Measurements from ENCODE around the gene CYTH4. TPM values are rescaled to one million over a fixed set of nuclear protein-coding genes. Genes with fewer than 3 reads are reported as not detected.

CYTH4 gene
- total RNA-seq, 2 experiments from 2014 or later: 20.6 to 28.1 TPM

DNA sequence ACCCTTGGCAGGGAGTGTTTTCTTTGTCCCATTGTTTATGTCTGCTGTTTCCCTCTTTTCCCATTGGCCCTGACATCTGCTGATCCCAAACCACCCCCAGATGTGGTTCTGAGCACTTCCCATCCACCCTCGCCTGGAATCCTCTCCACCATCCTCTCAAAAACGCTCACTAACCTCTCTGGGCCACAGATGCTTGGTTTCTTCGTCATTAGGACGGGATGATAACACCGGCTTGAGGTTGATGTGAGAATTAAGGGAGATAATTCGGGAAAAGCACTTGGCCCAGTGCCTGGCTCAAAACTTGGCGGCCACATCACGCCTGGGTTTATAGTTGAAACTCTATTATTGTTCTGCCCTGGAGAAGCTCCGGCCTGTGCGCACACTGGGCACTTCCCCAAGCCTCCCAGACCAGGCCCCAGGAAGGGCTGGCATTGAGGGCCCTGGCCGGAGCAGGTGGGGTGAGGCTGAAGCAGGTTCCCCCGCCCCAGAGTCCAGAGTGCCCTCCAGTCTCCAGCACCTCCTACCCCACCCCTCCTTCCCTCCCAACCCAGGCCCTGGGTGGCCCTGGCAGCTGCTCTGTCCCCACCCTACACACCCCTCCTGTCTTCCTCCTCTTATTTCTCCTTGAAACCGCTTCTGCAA, 63.7 kb downstream of the CYTH4 start:
- Histone ChIP-seq H3K4me2 (ENCODE audit: low read length) (no peak overlapping the region), H4K20me1 (ENCODE audit: insufficient read depth, low read length) (no peaks in the 10 kb centered on the region), H3K4me3 (ENCODE audit: low read depth, low read length, poor library complexity, severe bottlenecking) (no peak overlapping the region), H3K79me2 (ENCODE audit: insufficient read depth, low read depth, low read length) (no peaks in the 10 kb centered on the region), H3K9me2 (ENCODE audit: insufficient read depth, low read length) (no peaks in the 10 kb centered on the region), H3K4me1 (ENCODE audit: insufficient read depth, low read length, poor library complexity, severe bottlenecking) (no peaks in the 10 kb centered on the region), H3K9me3 (ENCODE audit: low read length) (no peaks in the 10 kb centered on the region), H2AFZ (ENCODE audit: low read length) (no peak overlapping the region), H3K27ac (ENCODE audit: low read depth, low read length, poor library complexity, severe bottlenecking) (no peak overlapping the region), H3K36me3 (ENCODE audit: insufficient read depth, low read length) (no peaks in the 10 kb centered on the region)
- BruUV-seq (replicated peaks): no TSS peak
- DNase-seq (ENCODE audit: low spot score): no peak
- TF ChIP-seq CTCF (conservative IDR thresholded peaks at IDR 0.05; ENCODE audit: low read length): no peak
- intact Hi-C loops (cut with micrococcal nuclease; ENCODE audit: unreplicated experiment): no loop called here
- ChIA-PET POLR2A (interaction anchor here (0.7 kb wide), 2 partner anchors 12 to 225 kb away, joined by 3 read pairs; no protein-coding TSS in a partner anchor), CTCF (ENCODE audit: unreplicated experiment) (no interaction called here)

DNA sequence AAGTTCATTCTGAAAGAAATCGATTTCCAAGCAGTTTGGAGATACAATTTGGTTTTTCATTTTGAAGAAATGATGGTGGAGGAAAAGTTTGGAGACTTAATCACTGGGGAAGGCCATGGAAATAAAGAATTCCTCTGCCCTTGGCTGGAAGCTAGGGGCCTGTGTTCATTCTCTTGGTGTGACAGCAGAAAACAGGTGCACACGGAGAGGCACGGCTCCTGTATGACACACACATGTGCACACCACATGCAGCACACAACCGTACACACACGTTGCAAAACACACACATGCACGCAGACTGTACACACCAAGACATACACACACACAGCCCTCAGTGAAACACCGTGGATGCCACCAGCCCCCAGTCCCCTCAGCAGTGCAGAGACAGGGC, 64.2 kb downstream of the CYTH4 start:
- POLR2A ChIA-PET: interaction anchor here (0.7 kb wide), 1 partner anchor 224 kb away, joined by 3 read pairs; no protein-coding TSS in a partner anchor
- Histone ChIP-seq H3K36me3 (ENCODE audit: insufficient read depth, low read length) (no peaks in the 10 kb centered on the region), H3K4me1 (ENCODE audit: insufficient read depth, low read length, poor library complexity, severe bottlenecking) (no peaks in the 10 kb centered on the region), H3K4me3 (ENCODE audit: low read depth, low read length, poor library complexity, severe bottlenecking) (no peak overlapping the region), H3K9me2 (ENCODE audit: insufficient read depth, low read length) (no peaks in the 10 kb centered on the region), H3K9me3 (ENCODE audit: low read length) (no peaks in the 10 kb centered on the region), H3K4me2 (ENCODE audit: low read length) (no peak overlapping the region), H3K27ac (ENCODE audit: low read depth, low read length, poor library complexity, severe bottlenecking) (no peak overlapping the region), H2AFZ (ENCODE audit: low read length) (no peak overlapping the region), H4K20me1 (ENCODE audit: insufficient read depth, low read length) (no peaks in the 10 kb centered on the region), H3K79me2 (ENCODE audit: insufficient read depth, low read depth, low read length) (no peaks in the 10 kb centered on the region)
- CTCF ChIA-PET (ENCODE audit: unreplicated experiment): no interaction called here
- intact Hi-C loops (cut with micrococcal nuclease; ENCODE audit: unreplicated experiment): no loop called here
- no peak for DNase-seq (ENCODE audit: low spot score)
- no TSS peak for BruUV-seq (replicated peaks)
- TF ChIP-seq EZH2phosphoT487 (IDR thresholded peaks at IDR 0.05; ENCODE audit: borderline replicate concordance, low read depth, low read length) (no peak), CTCF (conservative IDR thresholded peaks at IDR 0.05; ENCODE audit: low read length) (no peak)

- BruUV-seq (replicated peaks): no TSS peak
- no peaks in the 10 kb centered on the region for H3K9me2 ChIP-seq (ENCODE audit: insufficient read depth, low read length)
- POLR2A ChIA-PET: no interaction called here
These were observed 66.9 kb downstream of the CYTH4 start for GRCh38 chr22:37349043-37349814.

More at GRCh38 chr22:37349043-37349814, 66.9 kb downstream of the CYTH4 start:
- DNase-seq (ENCODE audit: low spot score): no peak
- Histone ChIP-seq H3K27ac (ENCODE audit: low read depth, low read length, poor library complexity, severe bottlenecking) (no peak overlapping the region), H3K36me3 (ENCODE audit: insufficient read depth, low read length) (no peaks in the 10 kb centered on the region), H2AFZ (ENCODE audit: low read length) (no peak overlapping the region), H3K79me2 (ENCODE audit: insufficient read depth, low read depth, low read length) (no peaks in the 10 kb centered on the region), H3K4me2 (ENCODE audit: low read length) (no peak overlapping the region), H4K20me1 (ENCODE audit: insufficient read depth, low read length) (no peaks in the 10 kb centered on the region), H3K4me3 (ENCODE audit: low read depth, low read length, poor library complexity, severe bottlenecking) (no peak overlapping the region), H3K4me1 (ENCODE audit: insufficient read depth, low read length, poor library complexity, severe bottlenecking) (no peaks in the 10 kb centered on the region), H3K9me3 (ENCODE audit: low read length) (no peaks in the 10 kb centered on the region)
- TF ChIP-seq CTCF (conservative IDR thresholded peaks at IDR 0.05; ENCODE audit: low read length) (no peak), EZH2phosphoT487 (IDR thresholded peaks at IDR 0.05; ENCODE audit: borderline replicate concordance, low read depth, low read length) (no peak)
- CTCF ChIA-PET (ENCODE audit: unreplicated experiment): interaction anchor here (0.6 kb wide), 2 partner anchors 259 to 290 kb away, joined by 3 to 5 read pairs; partner anchors contain the start of genes GGA1 and SH3BP1
- intact Hi-C loops (cut with micrococcal nuclease; ENCODE audit: unreplicated experiment): no loop called here

Data from OCI-LY7 (cell line).